GM12878 (cell line): ENCODE data around the gene TOR1B. TPM values are rescaled to one million over a fixed set of nuclear protein-coding genes. Genes with fewer than 3 reads are reported as not detected.

ENCODE experiments used
- ATAC-seq: fragments of 200-7000 bp; cut with Tn5 transposase; 3 replicates; pipeline ENCODE4 v1.9.1; 2020; ENCODE audit warnings: mild to moderate bottlenecking, moderate library complexity
- BruUV-seq: library from RNA; stranded (reverse); fragments of 400-500 nt; replicated peaks from 2 replicates; lab custom pipeline; 2021; lab: Mats Ljungman, UMichigan
- CTCF ChIA-PET: fragments of 300-600 bp; sonication (Branson Sonifier 250); formaldehyde crosslinking; extraction: SDS; loops from one replicate; lab custom pipeline; 2021; ENCODE audit warnings: inconsistent platforms; lab: Yijun Ruan, JAX
- POLR2A ChIA-PET: fragments of 350-600 bp; formaldehyde crosslinking; extraction: SDS; loops from one replicate; lab custom pipeline; 2021; ENCODE audit warnings: inconsistent platforms; lab: Charles Lee
- RAD21 ChIA-PET: fragments of 300-600 bp; sonication (Branson Sonifier 250); formaldehyde crosslinking; loops from one replicate; lab custom pipeline; 2023; ENCODE audit warnings: antibody characterized with exemption; ENCODE audit not compliant: unreplicated experiment; lab: Charles Lee
- SMC1A ChIA-PET: fragments of 300-600 bp; sonication (Branson Sonifier 250); formaldehyde crosslinking; loops from one replicate; lab custom pipeline; 2023; ENCODE audit not compliant: unreplicated experiment, uncharacterized antibody; lab: Charles Lee
- DNase-seq: peaks from one replicate; pipeline ENCODE4 v3.0.0-alpha.2; 2011; ENCODE audit warnings: low read depth, low spot score
- FAIRE-seq: peaks from 3 replicates; lab custom pipeline; 2011; peaks lifted over from hg19 to GRCh38; lab: Jason Lieb, UNC
- H2AFZ ChIP-seq: 2 replicates; pipeline ENCODE4 v1.6.0; 2011; ENCODE audit warnings: low read depth, low read length, control low read depth; ENCODE audit not compliant: control insufficient read depth
- H3K27ac ChIP-seq: 2 replicates; pipeline ENCODE4 v1.5.1; 2011; ENCODE audit warnings: control low read depth; ENCODE audit not compliant: control insufficient read depth, insufficient read depth
- H3K27me3 ChIP-seq, 2 experiments: replicated peaks in 1 of 2; 2 replicates each; pipeline versions ENCODE4 v1.6.0 to v1.6.1; 2011; ENCODE audit warnings: low read length in 1 of 2; ENCODE audit not compliant: control insufficient read depth in 2 of 2, insufficient read depth in 2 of 2
- H3K36me3 ChIP-seq, 2 experiments: 2 replicates each; pipeline ENCODE4 v1.5.1; 2011; ENCODE audit warnings: low read length in 1 of 2; ENCODE audit not compliant: control insufficient read depth in 2 of 2, insufficient read depth in 2 of 2
- H3K4me1 ChIP-seq: 2 replicates; pipeline ENCODE4 v1.6.1; 2011; ENCODE audit warnings: mild to moderate bottlenecking, low read length, moderate library complexity, mixed read lengths; ENCODE audit not compliant: control insufficient read depth, insufficient read depth
- H3K4me2 ChIP-seq: 2 replicates; pipeline ENCODE4 v1.6.0; 2011; ENCODE audit warnings: control low read depth; ENCODE audit not compliant: control insufficient read depth, insufficient read depth
- H3K4me3 ChIP-seq: fragments of 200-600 bp; sonication (generic); 2 replicates; pipeline ENCODE4 v1.5.1; 2016
- H3K79me2 ChIP-seq: 2 replicates; pipeline ENCODE4 v1.6.0; 2011; ENCODE audit warnings: low read length; ENCODE audit not compliant: control insufficient read depth, insufficient read depth
- H3K9ac ChIP-seq: 2 replicates; pipeline ENCODE4 v1.8.0; 2011; ENCODE audit warnings: low read length, control low read depth, mixed read lengths; ENCODE audit not compliant: control insufficient read depth, insufficient read depth
- H3K9me3 ChIP-seq: replicated peaks from 3 replicates; pipeline ENCODE4 v1.5.1; 2011; ENCODE audit warnings: mild to moderate bottlenecking, low read length; ENCODE audit not compliant: control insufficient read depth, insufficient read depth
- H4K20me1 ChIP-seq: 2 replicates; pipeline ENCODE4 v1.6.0; 2011; ENCODE audit not compliant: control insufficient read depth, insufficient read depth
- BMI1 ChIP-seq: fragments of 450-650 bp; IDR thresholded peaks from 2 replicates; pipeline ENCODE4 v1.6.1; 2016; ENCODE audit warnings: mild to moderate bottlenecking, moderate library complexity, borderline replicate concordance
- CBX3 ChIP-seq: fragments of 200-600 bp; sonication (generic); IDR thresholded peaks from 2 replicates; pipeline ENCODE4 v1.6.1; 2016; ENCODE audit warnings: low read depth, borderline replicate concordance
- JUND ChIP-seq: IDR thresholded peaks from 2 replicates; pipeline ENCODE4 v1.6.1; 2012; ENCODE audit warnings: low read depth, mild to moderate bottlenecking, low read length, improper control_type of control experiment, moderate library complexity
- MEF2A ChIP-seq: IDR thresholded peaks from 2 replicates; pipeline ENCODE4 v1.6.1; 2011; ENCODE audit warnings: low read depth, mild to moderate bottlenecking, low read length, moderate library complexity; ENCODE audit not compliant: insufficient read depth
- RB1 ChIP-seq: fragments of 450-650 bp; formaldehyde crosslinking; IDR thresholded peaks from 2 replicates; pipeline ENCODE4 v1.6.1; 2017; ENCODE audit warnings: mild to moderate bottlenecking, borderline replicate concordance
- SPI1 ChIP-seq: IDR thresholded peaks from 2 replicates; pipeline ENCODE4 v1.6.1; 2011; ENCODE audit warnings: low read depth, mild to moderate bottlenecking, low read length, moderate library complexity, borderline replicate concordance; ENCODE audit not compliant: insufficient read depth
- SREBF1 ChIP-seq: IDR thresholded peaks from 2 replicates; pipeline ENCODE4 v1.6.1; 2012; ENCODE audit warnings: mild to moderate bottlenecking, low read length
- STAT1 ChIP-seq: fragments of 450-650 bp; conservative IDR thresholded peaks from 2 replicates; pipeline ENCODE4 v1.6.1; 2014; ENCODE audit warnings: antibody characterized with exemption, mild to moderate bottlenecking
- SUPT20H ChIP-seq: IDR thresholded peaks from 2 replicates; pipeline ENCODE4 v1.6.1; 2011; ENCODE audit warnings: low read depth, mild to moderate bottlenecking, low read length, moderate library complexity, borderline replicate concordance; ENCODE audit not compliant: control insufficient read depth
- TBL1XR1 ChIP-seq: IDR thresholded peaks from 2 replicates; pipeline ENCODE4 v1.6.1; 2012; ENCODE audit warnings: low read depth, low read length, improper control_type of control experiment
- ZNF207 ChIP-seq: fragments of 450-650 bp; IDR thresholded peaks from 2 replicates; pipeline ENCODE4 v1.6.1; 2014; ENCODE audit warnings: antibody characterized with exemption, mild to moderate bottlenecking, borderline replicate concordance
- ZNF24 ChIP-seq: fragments of 450-650 bp; IDR thresholded peaks from 2 replicates; pipeline ENCODE4 v1.6.1; 2017; ENCODE audit warnings: antibody characterized with exemption, mild to moderate bottlenecking
- ZNF622 ChIP-seq: fragments of 450-650 bp; IDR thresholded peaks from 2 replicates; pipeline ENCODE4 v1.6.1; 2017; ENCODE audit warnings: mild to moderate bottlenecking, inconsistent platforms
- WGBS: methylation state at CpG from one replicate; pipeline ENCODE4 v1.1.6; 2016; ENCODE audit warnings: low lambda C conversion rate; ENCODE audit not compliant: insufficient replicate concordance, insufficient coverage; ENCODE audit errors: missing lambda C conversion rate; 5-methylcytosine and 5-hydroxymethylcytosine counted together
- in situ Hi-C: fragments of 300-500 bp; cut with MboI; formaldehyde crosslinking; loops from 9 replicates; pipeline ENCODE4 v1.14.3; 2018; ENCODE audit warnings: mixed read lengths
- intact Hi-C: fragments of 100-400 bp; cut with micrococcal nuclease; formaldehyde crosslinking; loops from one replicate; pipeline ENCODE4 v1.14.2; 2022; ENCODE audit not compliant: unreplicated experiment
- polyA plus RNA-seq, 11 experiments: library from polyadenylated mRNA; depleted of rRNA in 4 of 11; unstranded in 6 of 11; stranded (reverse) in 5 of 11; fragments of >200 nt; fragmentation: Nextera tagmentation in 4 of 11; fragmentation: Illumina TruSeq in 1 of 11; extraction: Ambion mirVana in 4 of 11; extraction: Trizol in 1 of 11; gene quantifications; 1 replicate in 1 of 11; 2 replicates in 10 of 11; pipeline versions ENCODE4 v1.2.1 to v1.2.3, GENCODE V29; 2011 to 2016; ENCODE audit warnings: inconsistent platforms in 2 of 11, missing spikeins in 2 of 11, low read depth in 1 of 11
- total RNA-seq, 4 experiments: library from RNA; depleted of rRNA in 3 of 4; stranded (reverse); fragments of >200 nt in 3 of 4; fragmentation: Illumina TruSeq in 1 of 4; extraction: Trizol in 1 of 4; gene quantifications; 2 replicates each; pipeline versions ENCODE4 v1.2.1 to v1.2.3, GENCODE V29; 2013 to 2021
- TF ChIP-seq, protein P1 (sequence below): fragments of 450-650 bp; IDR thresholded peaks from 2 replicates; pipeline ENCODE4 v1.6.1; 2017; ENCODE audit warnings: mild to moderate bottlenecking, low read depth, inconsistent platforms; ENCODE audit not compliant: poor library complexity, severe bottlenecking
- TF ChIP-seq, protein P2 (sequence below): fragments of 450-650 bp; formaldehyde crosslinking; IDR thresholded peaks from 2 replicates; pipeline ENCODE4 v1.5.0; 2022; ENCODE audit warnings: mild to moderate bottlenecking, missing genetic modification characterization

TOR1B gene
- total and polyA plus RNA-seq, 10 of the 15 experiments (the other 5 are each of a cell fraction or from before 2014, with no cell fraction given) = 1.8 to 17.5 (median 9.9) TPM

DNA sequence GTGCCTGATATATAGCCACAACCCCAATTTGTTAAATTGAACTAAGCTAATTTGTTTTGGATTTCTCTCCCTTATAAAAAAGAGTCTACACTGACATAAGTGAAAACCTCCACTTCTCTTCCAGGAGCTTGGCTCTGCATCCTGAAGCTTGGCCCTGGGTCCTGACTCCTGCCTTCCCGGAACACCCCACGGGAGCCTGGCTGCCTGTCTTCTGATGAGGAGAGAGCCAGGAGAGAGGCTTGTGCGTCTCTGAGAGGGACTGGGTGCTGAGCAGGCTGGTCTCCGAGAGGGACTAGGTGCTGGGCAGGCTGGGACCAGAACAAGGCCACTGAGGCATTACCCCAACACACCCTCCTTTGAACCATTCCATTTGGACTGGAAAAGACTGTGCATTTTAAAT, 43.7 kb upstream of the TOR1B start (continued):
- TF ChIP-seq SUPT20H = no peak
- TF ChIP-seq, all 136 proteins: peak for 0

DNA sequence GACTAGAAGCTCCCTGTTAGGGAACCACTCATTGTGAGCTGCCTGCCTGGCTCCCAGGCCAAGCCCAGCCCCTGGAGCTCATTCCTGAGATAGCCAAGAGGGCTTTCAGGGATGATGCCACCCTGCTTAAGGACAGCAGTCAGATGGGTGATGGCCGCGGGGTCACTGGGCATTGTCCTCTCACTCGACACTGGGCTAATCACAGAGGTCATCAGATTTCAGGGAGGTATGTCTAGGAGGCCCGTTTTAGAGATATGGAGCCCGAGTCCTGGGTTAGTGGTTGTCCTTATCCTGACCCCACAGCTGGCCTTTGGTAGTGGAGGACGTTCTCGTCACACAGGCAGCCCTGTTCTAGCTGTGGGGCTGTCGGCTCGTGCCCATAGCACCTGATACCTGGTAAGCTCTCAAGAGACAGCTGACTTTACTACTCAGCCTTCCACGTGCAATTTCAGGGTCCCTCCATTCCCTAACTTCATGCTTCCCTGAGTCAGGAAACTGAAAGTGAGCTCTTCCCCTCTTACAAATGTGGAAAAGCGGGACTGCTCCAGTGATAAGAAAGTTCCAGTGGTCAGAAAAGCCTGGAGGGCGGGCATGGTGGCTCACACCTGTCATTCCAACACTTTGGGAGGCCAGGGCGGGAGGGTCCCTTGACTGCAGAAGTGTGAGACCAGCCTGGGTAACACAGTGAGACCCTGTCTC, 43.0 kb upstream of the TOR1B start:
- CTCF ChIA-PET = interaction anchor here (1.0 kb wide), 1 partner anchor 17 kb away, joined by 3 read pairs; no protein-coding TSS in a partner anchor
- no peaks in the 10 kb centered on the region for H3K9me3 ChIP-seq
- H3K27ac ChIP-seq = no peak overlapping the region
- RAD21 ChIA-PET = no interaction called here
- SMC1A ChIA-PET = interaction anchor here (0.6 kb wide), 1 partner anchor 29 kb away, joined by 3 read pairs; no protein-coding TSS in a partner anchor
- no peak overlapping the region for H3K9ac ChIP-seq
- no peak for ATAC-seq
- POLR2A ChIA-PET = interaction anchor here (0.6 kb wide), 1 partner anchor 75 kb away, joined by 4 read pairs; the partner anchor contains the start of genes C9orf78 and USP20
- H2AFZ ChIP-seq = no peak overlapping the region
- no peaks in the 10 kb centered on the region for H3K27me3 ChIP-seq
- H3K4me2 ChIP-seq = no peak overlapping the region
- no peaks in the 10 kb centered on the region for H3K36me3 ChIP-seq
- H3K79me2 ChIP-seq = no peaks in the 10 kb centered on the region
- TF ChIP-seq ZNF622 = no peak
- TF ChIP-seq SREBF1 = no peak
- TF ChIP-seq, protein P1, sequence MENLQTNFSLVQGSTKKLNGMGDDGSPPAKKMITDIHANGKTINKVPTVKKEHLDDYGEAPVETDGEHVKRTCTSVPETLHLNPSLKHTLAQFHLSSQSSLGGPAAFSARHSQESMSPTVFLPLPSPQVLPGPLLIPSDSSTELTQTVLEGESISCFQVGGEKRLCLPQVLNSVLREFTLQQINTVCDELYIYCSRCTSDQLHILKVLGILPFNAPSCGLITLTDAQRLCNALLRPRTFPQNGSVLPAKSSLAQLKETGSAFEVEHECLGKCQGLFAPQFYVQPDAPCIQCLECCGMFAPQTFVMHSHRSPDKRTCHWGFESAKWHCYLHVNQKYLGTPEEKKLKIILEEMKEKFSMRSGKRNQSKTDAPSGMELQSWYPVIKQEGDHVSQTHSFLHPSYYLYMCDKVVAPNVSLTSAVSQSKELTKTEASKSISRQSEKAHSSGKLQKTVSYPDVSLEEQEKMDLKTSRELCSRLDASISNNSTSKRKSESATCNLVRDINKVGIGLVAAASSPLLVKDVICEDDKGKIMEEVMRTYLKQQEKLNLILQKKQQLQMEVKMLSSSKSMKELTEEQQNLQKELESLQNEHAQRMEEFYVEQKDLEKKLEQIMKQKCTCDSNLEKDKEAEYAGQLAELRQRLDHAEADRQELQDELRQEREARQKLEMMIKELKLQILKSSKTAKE = no peak
- TF ChIP-seq CBX3 = no peak
- no peak for TF ChIP-seq BMI1
- TF ChIP-seq SPI1 = no peak
- no peak for TF ChIP-seq MEF2A
- TF ChIP-seq STAT1 = no peak
- no peak for TF ChIP-seq RB1
- TF ChIP-seq, protein P2, sequence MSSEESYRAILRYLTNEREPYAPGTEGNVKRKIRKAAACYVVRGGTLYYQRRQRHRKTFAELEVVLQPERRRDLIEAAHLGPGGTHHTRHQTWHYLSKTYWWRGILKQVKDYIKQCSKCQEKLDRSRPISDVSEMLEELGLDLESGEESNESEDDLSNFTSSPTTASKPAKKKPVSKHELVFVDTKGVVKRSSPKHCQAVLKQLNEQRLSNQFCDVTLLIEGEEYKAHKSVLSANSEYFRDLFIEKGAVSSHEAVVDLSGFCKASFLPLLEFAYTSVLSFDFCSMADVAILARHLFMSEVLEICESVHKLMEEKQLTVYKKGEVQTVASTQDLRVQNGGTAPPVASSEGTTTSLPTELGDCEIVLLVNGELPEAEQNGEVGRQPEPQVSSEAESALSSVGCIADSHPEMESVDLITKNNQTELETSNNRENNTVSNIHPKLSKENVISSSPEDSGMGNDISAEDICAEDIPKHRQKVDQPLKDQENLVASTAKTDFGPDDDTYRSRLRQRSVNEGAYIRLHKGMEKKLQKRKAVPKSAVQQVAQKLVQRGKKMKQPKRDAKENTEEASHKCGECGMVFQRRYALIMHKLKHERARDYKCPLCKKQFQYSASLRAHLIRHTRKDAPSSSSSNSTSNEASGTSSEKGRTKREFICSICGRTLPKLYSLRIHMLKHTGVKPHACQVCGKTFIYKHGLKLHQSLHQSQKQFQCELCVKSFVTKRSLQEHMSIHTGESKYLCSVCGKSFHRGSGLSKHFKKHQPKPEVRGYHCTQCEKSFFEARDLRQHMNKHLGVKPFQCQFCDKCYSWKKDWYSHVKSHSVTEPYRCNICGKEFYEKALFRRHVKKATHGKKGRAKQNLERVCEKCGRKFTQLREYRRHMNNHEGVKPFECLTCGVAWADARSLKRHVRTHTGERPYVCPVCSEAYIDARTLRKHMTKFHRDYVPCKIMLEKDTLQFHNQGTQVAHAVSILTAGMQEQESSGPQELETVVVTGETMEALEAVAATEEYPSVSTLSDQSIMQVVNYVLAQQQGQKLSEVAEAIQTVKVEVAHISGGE (CRISPR knock-in tag) = no peak
- no peak for TF ChIP-seq TBL1XR1
- TF ChIP-seq ZNF24 = no peak
- no peak for TF ChIP-seq JUND
- no peak for TF ChIP-seq ZNF207
- TF ChIP-seq, all 136 proteins: peak for 0
- no TSS peak for BruUV-seq
- 39% methylated on average over 13 of the region's 13 CpGs for WGBS
- Histone ChIP-seq H3K4me3 (no peak overlapping the region), H4K20me1 (no peaks in the 10 kb centered on the region), H3K4me1 (peaks cover 5% of the 10 kb centered on the region; the same call in 1 of the 2 replicates)
- DNase-seq (no peak), FAIRE-seq (no peak)
- intact Hi-C loops (no loop called here), in situ Hi-C loops (no loop called here)
